SU-DHL-6 (cell line): ENCODE data around the gene STIP1.

Experiments
- H2AFZ ChIP-seq: fragments of 200-600 bp; sonication (generic); 2 replicates; pipeline ENCODE4 v1.6.1; 2014; ENCODE audit warnings: low read depth, mild to moderate bottlenecking, moderate library complexity, mixed read lengths, antibody characterized with exemption, low read length; ENCODE audit not compliant: severe bottlenecking
- H3F3A ChIP-seq: fragments of 200-600 bp; shearing (Covaris generic); 2 replicates; pipeline ENCODE4 v1.6.0; 2016; ENCODE audit warnings: antibody characterized with exemption, mild to moderate bottlenecking; ENCODE audit not compliant: insufficient read depth
- H3K27ac ChIP-seq: fragments of 200-600 bp; sonication (generic); 2 replicates; pipeline ENCODE4 v1.5.1; 2016; ENCODE audit warnings: low read depth, mild to moderate bottlenecking, low read length, moderate library complexity, mixed read lengths
- H3K27me3 ChIP-seq: fragments of 200-600 bp; sonication (generic), shearing (Covaris generic); 2 replicates; pipeline ENCODE4 v1.6.0; 2014; ENCODE audit warnings: mild to moderate bottlenecking, low read length
- H3K36me3 ChIP-seq: fragments of 200-600 bp; sonication (generic); 2 replicates; pipeline ENCODE4 v1.6.1; 2014; ENCODE audit warnings: mild to moderate bottlenecking, low read length, mixed read lengths
- H3K4me2 ChIP-seq: fragments of 300-600, 200-600 bp; shearing (Covaris generic), sonication (generic); 2 replicates; pipeline ENCODE4 v1.6.0; 2014; ENCODE audit warnings: low read length, low read depth, mild to moderate bottlenecking; ENCODE audit not compliant: poor library complexity, severe bottlenecking
- H3K4me3 ChIP-seq: fragments of 200-600 bp; sonication (generic); 2 replicates; pipeline ENCODE4 v1.5.1; 2014; ENCODE audit warnings: antibody characterized with exemption, low read length, mild to moderate bottlenecking, mixed read lengths; ENCODE audit not compliant: insufficient read depth, poor library complexity, severe bottlenecking
- H3K79me2 ChIP-seq: fragments of 200-600 bp; sonication (generic); 2 replicates; pipeline ENCODE4 v1.6.1; 2014; ENCODE audit warnings: mild to moderate bottlenecking, low read length, moderate library complexity; ENCODE audit not compliant: insufficient read depth
- H3K9ac ChIP-seq: fragments of 200-600 bp; sonication (generic); 2 replicates; pipeline ENCODE4 v1.7.0; 2014; ENCODE audit warnings: mild to moderate bottlenecking, low read length
- H3K9me2 ChIP-seq: fragments of 200-600 bp; sonication (generic); replicated peaks from 2 replicates; pipeline ENCODE4 v1.6.1; 2014; ENCODE audit warnings: low read length; ENCODE audit not compliant: insufficient read depth
- H3K9me3 ChIP-seq: fragments of 200-600 bp; sonication (generic); 2 replicates; pipeline ENCODE4 v1.6.1; 2014; ENCODE audit warnings: low read length, mixed read lengths; ENCODE audit not compliant: insufficient read depth
- H4K20me1 ChIP-seq: fragments of 200-600 bp; sonication (generic); 2 replicates; pipeline ENCODE4 v1.6.1; 2014; ENCODE audit warnings: low read depth, mild to moderate bottlenecking, antibody characterized with exemption, low read length, moderate library complexity, mixed read lengths
- CTCF ChIP-seq: fragments of 200-600 bp; sonication (generic); IDR thresholded peaks from one replicate; pipeline ENCODE4 v1.5.1; 2017; ENCODE audit warnings: antibody characterized with exemption, mild to moderate bottlenecking, low read length, moderate library complexity; ENCODE audit not compliant: insufficient read depth, poor library complexity, severe bottlenecking
- EZH2phosphoT487 ChIP-seq: fragments of 200-600 bp; sonication (generic), shearing (Covaris generic); conservative IDR thresholded peaks from 2 replicates; pipeline ENCODE4 v1.6.1; 2018; ENCODE audit warnings: mild to moderate bottlenecking, antibody characterized with exemption, low read length, moderate library complexity, mixed read lengths

Gene STIP1

DNA sequence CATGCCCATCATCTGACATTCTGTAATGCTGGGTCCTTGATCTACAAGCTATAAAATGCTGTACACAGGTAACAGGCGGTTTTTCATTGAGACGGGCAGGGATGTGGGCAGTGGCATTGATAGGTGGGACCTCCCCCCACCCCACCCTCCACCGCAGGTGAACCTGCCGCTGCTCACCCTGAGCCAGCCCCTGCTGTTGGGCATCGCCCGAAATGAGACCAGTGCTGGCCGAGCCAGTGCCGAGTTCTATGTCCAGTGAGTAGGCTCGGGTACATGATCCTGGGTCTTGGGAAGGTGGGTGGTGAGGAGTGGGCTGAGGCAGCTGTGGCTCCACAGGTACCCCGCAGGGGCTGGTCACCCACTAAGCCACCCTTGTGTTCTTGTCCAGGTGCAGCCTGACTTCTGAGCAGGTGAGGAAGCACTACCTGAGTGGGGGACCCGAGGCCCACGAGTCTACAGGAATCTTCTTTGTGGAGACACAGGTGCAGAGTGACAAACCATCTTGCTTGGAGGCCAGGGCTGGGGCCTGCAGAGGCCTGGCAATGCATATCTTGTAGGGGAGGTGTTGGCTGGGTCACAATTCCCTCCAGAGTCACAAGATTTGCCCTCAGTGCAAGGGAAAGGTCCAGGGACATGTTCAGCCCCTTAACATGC is 43.2 kb downstream of the STIP1 start:
- H3K9ac ChIP-seq, result peak overlapping the region; percentile 74
- H2AFZ ChIP-seq, result no peak overlapping the region
- H3K9me2 ChIP-seq, result no peaks in the 10 kb centered on the region
- H3K27me3 ChIP-seq, result no peaks in the 10 kb centered on the region
- peak overlapping the region; percentile 80 for H3K4me2 ChIP-seq
- TF ChIP-seq CTCF (no peak), EZH2phosphoT487 (no peak)
- H3K27ac ChIP-seq, result peak overlapping the region; percentile 86
- peaks cover 43% of the 10 kb centered on the region for H3F3A ChIP-seq
- no peaks in the 10 kb centered on the region for H3K36me3 ChIP-seq
- H4K20me1 ChIP-seq, result no peaks in the 10 kb centered on the region
- no peak overlapping the region for H3K4me3 ChIP-seq
- H3K9me3 ChIP-seq, result no peaks in the 10 kb centered on the region
- no peaks in the 10 kb centered on the region; the same call in 1 of the 2 replicates for H3K79me2 ChIP-seq

- H4K20me1 ChIP-seq, result no peaks in the 10 kb centered on the region
- H3K9me3 ChIP-seq, result no peaks in the 10 kb centered on the region
- H3K79me2 ChIP-seq, result no peaks in the 10 kb centered on the region; the same call in 1 of the 2 replicates
- H3K36me3 ChIP-seq, result no peaks in the 10 kb centered on the region
- peak overlapping the region; percentile 54 for H2AFZ ChIP-seq
- no peaks in the 10 kb centered on the region for H3K9me2 ChIP-seq
- H3K4me3 ChIP-seq, result peak overlapping the region; percentile 61
- peak overlapping the region; percentile 86 for H3K27ac ChIP-seq
- H3K4me2 ChIP-seq, result peak overlapping the region; percentile 80
- H3K9ac ChIP-seq, result peak overlapping the region; percentile 74
- H3K27me3 ChIP-seq, result no peaks in the 10 kb centered on the region
- TF ChIP-seq CTCF (no peak), EZH2phosphoT487 (no peak)
- H3F3A ChIP-seq, result peaks cover 43% of the 10 kb centered on the region
Observed at GRCh38 chr11:64229744-64230170, 43.8 kb downstream of the STIP1 start.

GRCh38 chr11:64230171-64230984 is 44.4 kb downstream of the STIP1 start, which contains the start of gene DNAJC4:
Gene DNAJC4, plus strand, starts transcription at chr11:64230548. Its CDS starts 307 bp downstream, at chr11:64230855.
- Histone ChIP-seq H4K20me1 (no peaks in the 10 kb centered on the region), H3K36me3 (no peaks in the 10 kb centered on the region), H3K4me2 (peak within 1 kb of the TSS; percentile 80), H3K27ac (peak within 1 kb of the TSS; percentile 86), H3K4me3 (peak within 1 kb of the TSS; percentile 61), H3K9me3 (no peaks in the 10 kb centered on the region), H3K9ac (peak within 1 kb of the TSS; percentile 74), H3K9me2 (no peaks in the 10 kb centered on the region), H3K27me3 (no peaks in the 10 kb centered on the region), H3F3A (peaks cover 43% of the 10 kb centered on the region), H3K79me2 (peaks cover 4% of the 10 kb centered on the region; the same call in 1 of the 2 replicates), H2AFZ (peak within 1 kb of the TSS; percentile 54)
- no peak for TF ChIP-seq CTCF
- no peak for TF ChIP-seq EZH2phosphoT487
